Activated T-cell treated with anti-CD3 and anti-CD28 coated beads for 48 hours (primary cell): ENCODE data around the gene SLF2.

Source experiments
- DNase-seq: peaks from one replicate; pipeline ENCODE4 v3.0.0-alpha.2; 2020; ENCODE audit warnings: low read depth

Gene SLF2

DNA sequence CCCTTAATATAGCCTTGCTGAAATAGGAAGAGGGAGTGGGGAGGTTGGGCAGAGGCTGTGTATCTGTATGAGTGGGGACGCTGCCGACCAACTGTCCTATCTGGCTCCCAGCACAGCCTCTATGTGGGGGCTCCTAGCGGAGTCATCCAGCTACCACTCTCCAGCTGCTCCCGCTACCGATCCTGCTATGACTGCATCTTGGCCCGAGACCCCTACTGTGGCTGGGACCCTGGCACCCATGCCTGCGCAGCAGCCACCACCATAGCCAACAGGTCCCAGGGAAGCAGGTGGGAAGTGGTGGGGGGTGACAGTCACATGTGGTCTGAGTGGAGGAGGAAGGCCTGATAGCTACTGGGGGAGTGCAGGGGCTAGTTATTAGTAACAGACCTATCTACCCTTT is 67.9 kb downstream of the SLF2 start:
- DNase-seq, result no peak

DNA sequence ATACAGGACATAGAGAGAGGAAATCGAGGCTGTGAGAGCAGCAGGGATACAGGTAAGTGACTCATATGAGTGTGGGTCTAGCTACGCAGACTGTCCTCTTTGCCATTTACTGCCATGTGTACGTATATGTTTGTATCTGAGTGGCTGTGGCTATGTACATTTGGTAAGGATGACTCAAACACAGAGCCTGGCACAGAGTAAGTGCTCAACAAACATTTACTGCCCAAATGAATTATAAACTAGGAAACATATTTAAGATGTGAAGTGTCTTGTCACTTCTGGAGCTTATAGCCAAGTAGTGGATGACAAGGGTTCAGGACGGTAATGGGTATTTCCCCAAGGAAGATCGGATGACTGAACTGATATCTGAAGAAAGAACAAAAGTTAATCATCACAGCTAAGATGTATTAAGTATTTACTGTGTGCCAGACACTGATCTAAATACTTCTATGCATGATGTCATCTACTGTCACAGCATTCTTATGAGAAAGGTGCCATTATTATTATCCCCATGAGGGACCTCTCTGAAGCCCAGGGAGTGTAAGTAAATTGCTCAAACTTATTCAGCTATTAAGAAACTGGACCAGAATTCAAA is 68.5 kb downstream of the SLF2 start:
- DNase-seq, result no peak

DNA sequence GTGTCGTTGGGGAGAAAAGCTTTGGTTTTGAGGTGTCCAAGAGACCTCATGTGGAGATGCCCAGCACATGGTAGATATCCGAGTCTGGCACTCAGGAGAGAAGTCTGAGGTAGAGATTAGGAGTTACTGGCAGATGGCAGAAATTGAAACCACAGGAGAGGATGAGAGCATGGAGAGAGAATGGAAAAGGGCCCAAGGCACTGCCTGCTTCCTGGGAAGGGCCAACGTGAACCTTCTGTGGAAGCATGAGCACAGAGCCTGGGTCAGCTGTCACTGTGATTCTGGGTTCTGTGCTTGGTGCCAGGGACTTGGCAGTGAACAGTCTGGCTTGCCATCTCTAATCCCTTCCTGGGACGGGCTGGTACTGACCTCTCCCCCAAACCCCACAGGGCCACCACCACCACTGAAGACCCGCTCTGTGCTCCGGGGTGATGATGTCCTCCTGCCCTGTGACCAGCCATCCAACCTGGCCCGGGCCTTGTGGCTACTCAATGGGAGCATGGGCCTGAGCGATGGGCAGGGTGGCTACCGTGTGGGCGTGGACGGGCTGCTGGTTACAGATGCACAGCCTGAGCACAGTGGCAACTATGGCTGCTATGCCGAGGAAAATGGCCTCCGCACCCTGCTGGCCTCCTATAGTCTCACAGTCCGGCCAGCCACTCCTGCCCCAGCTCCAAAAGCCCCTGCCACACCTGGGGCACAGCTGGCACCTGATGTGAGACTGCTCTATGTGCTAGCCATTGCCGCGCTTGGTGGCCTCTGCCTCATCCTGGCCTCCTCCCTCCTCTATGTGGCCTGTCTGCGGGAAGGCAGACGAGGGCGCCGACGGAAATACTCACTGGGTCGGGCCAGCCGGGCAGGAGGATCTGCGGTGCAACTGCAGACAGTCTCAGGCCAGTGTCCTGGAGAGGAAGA is 70.4 kb downstream of the SLF2 start:
- no peak for DNase-seq

DNA sequence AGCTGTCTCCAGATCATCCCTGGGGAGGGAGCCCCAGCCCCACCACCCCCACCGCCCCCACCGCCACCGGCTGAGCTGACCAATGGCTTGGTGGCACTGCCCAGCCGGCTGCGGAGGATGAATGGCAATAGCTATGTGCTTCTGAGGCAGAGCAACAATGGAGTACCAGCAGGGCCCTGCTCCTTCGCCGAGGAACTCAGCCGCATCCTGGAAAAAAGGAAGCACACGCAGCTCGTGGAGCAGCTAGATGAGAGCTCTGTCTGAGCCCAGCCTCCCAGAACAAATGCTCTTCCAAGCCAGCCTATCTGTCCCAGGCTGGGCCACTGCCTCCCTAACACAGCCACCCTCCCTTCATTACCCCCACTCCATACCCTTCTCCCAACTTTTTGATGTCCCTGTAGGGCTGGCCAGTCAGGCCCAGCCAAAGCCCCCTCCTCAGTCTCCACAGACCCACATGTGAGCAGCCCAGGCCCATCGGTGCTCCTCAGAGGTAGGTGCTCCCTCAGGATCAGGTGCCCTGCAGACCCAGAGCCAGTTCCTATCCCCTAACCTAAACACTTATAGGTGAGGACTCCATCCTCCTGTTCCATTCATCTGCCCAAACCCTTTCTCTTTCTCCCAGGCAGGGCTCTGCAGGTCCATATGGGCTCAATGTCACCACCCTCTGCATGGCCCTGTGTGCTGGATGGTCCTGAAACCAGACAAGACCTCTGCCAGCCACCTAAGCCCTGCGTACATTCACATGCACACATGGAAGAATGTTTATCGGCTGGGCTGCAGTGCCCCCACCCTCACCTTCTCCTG is 71.3 kb downstream of the SLF2 start:
- no peak for DNase-seq

DNA sequence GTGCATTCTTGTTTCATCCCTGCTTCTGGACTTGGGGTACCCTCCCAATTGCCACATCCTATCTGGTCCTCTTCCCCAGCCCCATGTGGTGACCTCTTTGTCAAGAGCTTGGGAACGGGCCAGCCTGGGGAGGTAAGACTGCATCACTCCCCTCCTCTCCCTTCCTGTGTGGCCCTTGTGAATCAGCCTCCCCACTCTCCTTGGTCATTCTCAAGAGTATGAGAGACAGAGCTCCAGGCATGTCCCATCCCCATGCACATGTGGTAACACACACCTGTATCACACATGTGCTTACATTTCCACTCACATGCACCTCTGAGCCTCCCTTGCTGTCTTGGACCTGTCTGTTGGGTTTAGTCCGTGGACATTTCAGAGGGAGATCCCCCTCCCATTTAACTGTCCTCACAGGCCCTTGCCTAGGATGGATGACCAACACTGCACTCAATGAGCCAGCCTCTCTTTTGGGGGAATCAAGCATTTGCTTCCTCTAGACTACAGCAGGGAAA is 72.0 kb downstream of the SLF2 start:
- DNase-seq, result no peak

DNA sequence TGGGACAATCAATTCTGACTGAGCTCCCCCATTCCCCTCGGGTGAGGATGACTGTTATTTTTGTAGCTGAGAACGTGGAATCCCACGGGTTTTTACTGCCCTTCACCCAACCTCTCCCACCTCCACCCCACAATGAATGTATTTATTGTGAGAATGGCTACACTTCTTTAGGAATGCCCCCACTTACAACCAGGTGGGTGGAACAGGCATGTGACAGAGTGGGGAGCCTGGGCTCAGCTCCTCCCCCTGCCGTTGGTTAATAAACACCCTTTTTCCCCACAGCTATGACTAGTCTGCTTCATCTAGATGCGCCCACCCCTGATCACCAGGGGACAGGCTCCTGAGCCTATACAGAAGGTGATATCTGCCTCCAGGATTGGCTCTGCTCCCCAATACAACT is 72.6 kb downstream of the SLF2 start:
- DNase-seq, result no peak

DNA sequence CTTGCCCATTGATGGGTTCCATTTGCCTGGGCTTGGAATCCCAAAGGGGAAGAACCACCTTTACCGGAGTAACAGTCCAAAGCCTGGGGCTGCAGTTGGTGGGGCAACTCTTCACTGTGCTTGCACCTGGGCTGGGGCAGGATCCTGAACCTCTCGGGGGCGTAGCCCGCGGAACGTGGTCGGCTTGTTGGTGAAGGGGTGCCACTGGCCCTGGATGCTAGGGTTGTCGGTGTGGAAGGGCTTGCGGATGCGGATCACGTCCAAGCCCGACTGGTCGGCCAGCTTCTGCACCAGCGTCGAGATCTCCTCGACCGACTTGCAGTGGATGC is 73.8 kb downstream of the SLF2 start:
- DNase-seq, result no peak

DNA sequence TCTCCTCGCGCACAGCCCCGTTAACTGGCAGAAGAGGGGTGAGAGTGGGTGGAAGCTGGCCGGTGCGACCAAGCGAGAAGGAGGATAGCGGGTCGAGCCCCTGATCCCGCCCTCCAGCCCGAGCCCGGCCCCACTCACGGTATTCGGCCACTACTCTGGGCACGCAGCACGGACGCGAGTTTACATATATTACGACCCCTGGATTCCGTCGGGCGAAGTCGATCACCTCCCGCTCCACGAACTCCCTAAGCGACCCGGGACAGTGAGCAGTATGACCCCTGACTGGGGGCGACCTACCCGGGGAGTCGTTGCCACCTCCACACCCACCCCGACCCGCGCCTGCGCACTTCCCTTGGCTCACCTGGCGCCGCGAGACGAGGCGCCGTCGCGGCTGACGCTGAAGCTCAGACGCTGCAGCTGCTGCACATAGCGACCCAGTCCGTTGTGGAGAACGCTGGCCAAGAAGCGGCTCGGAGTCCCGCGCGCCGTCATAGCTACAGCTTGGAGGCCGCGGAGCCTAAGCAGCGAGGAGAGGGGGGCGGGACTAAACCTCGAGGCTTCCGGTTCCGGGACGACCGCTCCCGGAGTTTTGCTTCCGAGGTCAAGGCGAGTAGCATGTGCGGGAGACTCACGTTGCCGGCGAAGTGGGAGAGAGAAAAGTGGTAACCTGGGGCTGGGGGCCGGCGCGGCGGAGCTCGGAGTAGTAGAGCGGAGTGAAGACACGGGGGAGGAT is 74.4 kb downstream of the SLF2 start, which contains the start of the genes MRPL43 and TWNK:
Gene MRPL43 (minus strand): TSS at position 546 of the 733 bp plus-strand sequence. CDS start 54 bp downstream, at position 492.
Gene TWNK (plus strand): TSS at position 592 of the 733 bp plus-strand sequence. CDS start 668 bp downstream, outside the sequence.
- DNase-seq, result peak; percentile 77

DNA sequence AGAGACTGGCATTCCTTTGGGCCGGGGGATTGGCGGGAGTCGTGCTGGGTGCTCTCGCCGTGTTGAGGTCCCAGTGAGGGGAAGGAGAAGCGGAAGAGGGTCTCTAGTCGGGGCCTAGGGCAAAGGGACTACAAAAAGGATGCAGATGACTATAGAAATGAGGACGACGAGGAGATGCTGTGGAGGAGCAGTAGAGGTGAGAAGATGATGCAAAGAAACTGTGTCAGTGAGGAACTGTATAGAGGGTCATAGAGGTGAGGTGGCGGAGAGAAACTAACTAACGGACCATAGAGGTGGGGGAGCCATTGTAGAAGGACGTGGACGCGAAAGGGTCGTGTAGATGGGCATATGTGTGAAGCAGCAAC is 74.9 kb downstream of the SLF2 start:
- no peak for DNase-seq

DNA sequence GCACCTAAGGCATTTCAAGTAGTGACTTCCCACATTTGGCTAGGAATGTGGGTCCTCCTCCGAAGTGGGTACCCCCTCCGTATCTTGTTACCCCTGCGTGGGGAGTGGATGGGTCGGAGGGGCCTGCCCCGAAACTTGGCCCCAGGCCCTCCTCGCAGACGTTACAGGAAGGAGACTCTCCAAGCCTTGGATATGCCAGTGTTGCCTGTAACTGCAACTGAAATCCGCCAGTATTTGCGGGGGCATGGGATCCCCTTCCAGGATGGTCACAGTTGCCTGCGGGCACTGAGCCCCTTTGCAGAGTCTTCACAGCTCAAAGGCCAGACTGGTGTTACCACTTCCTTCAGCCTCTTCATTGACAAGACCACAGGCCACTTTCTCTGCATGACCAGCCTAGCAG is 75.4 kb downstream of the SLF2 start:
- DNase-seq, result no peak

DNA sequence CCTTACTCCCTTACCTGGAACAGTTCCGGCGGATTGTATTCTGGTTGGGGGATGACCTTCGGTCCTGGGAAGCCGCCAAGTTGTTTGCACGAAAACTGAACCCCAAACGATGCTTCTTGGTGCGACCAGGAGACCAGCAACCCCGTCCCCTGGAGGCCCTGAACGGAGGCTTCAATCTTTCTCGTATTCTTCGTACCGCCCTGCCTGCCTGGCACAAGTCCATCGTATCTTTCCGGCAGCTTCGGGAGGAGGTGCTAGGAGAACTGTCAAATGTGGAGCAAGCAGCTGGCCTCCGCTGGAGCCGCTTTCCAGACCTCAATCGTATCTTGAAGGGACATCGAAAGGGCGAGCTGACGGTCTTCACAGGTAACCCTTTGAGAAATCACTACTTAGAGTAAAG is 76.3 kb downstream of the SLF2 start:
- DNase-seq, result no peak

DNA sequence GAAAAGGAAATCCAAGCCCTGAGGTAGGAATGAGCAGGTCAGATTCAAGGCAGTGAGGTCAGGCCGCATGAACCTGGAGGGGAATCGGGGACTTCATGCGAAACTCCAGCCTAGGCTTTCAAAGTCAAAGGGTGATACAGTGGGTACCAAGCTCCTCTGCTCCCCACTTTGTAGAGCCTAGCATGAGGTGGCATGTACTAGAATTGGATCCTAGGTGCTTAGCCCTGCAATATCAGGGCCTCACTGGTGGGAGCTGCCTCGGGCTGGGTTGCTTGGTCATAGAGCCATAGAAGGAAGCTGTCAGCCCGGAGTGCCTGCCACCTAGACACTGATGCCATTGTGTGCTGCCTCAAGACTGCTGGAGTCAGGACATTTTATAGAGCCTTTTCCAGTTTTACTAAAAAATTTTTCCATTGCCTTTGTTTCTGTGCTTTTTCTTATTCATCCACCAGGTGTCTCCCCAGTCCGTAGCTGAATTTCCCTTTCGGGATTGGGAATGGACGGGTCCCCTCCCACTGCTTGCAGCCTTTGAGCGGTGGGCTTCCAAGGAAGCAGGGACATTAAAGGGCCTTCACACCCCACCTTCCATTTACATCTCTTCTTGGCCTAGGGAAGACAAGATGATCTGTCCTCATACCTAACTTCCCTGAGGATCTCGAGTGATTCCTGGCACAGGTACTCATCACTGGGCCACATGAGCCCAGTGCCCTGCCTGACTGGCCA is 81.4 kb downstream of the SLF2 start:
- no peak for DNase-seq

DNA sequence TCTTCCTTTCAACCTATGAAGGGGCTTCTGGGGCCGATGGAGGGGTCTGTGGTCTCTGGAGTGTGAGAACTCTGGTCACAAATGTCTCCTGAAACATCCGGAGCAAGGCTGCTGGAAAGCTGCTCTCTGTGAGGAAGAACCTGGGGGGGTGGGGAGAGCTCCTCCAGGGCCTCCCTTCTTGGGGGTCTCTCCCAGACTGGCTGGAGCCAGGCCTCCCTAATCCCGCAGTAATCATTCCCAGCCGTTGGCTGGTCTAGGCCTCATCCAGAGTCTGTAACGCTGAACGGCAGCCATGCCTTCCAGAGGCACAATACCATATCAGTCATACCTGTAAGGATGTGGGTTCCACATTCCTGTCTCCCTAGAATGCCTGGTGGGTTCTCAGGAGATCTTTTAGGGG is 82.4 kb downstream of the SLF2 start:
- no peak for DNase-seq

DNA sequence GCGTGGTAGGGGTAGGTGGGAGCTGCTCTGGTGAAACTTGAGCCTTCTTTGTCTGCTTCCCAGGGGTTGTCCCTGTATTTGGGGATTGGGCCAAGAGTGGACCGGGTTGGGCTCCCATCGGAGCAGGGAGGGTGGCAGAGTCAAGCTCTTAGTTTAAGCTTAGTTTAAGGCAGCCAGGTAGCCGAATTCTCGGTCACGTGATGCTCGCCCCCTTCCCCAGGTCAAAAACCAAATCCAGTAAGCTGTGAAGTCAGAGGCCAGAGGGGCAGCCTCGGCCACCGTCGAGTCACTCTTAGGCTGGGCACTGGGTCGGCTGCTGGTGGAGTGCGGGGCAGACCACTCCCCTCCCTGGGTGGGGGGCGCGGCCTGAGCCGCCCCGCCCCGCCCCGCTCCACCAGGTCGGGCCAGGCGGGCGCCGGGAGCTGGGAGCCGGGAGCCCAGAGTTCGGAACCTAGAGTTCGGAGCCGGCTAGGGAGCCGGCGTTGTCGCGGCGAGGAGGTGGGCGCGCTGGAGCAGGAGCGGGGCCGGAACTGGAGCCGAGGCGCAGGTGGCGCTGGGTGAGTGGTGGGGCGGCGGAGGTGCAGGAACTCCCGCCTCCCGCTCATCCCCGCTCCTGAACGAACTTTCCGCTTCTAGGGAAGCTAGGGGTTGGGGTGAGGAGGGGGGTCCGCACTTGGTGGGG is 84.1 kb downstream of the SLF2 start:
- DNase-seq, result peak; percentile 37

DNA sequence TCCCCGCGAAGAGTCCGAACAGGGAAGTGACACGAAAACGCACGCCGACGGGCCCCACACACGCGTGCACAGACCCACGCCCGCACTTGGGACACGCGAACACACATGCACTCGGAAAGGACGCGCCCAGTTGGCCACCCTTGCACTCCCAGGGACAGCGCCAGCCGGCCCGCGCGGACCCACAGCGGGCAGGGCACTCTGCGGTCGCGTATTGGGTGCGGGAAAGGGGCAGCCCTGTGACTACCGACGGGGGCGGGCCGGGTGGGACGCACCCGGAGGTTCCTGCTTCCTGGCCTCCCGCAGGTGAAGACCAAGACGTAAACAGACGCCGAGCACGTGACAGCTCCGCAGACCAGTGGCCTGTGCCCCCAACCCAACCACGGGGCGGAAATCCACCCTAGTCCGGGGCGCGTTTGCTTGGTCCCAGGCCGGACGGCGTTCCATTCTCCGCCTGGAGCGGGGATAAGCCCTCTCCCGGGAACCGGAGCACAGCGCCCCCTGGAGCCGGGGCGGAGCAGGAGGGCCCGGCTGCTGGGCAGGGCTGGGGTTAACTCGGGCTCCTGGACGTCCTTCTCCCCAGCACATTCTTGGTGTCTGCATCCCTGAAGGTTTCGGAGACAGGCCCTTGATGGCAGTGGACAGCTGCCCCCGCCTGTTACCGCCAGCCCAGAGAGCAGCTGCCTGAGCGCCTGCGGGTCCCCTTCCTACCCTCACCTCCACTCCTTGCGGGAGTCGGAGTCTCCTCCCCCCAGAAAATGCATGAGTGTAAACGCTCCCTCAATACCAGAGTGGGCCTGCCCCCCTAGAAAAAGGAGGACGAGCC is 84.8 kb downstream of the SLF2 start:
- DNase-seq, result peak; percentile 68

DNA sequence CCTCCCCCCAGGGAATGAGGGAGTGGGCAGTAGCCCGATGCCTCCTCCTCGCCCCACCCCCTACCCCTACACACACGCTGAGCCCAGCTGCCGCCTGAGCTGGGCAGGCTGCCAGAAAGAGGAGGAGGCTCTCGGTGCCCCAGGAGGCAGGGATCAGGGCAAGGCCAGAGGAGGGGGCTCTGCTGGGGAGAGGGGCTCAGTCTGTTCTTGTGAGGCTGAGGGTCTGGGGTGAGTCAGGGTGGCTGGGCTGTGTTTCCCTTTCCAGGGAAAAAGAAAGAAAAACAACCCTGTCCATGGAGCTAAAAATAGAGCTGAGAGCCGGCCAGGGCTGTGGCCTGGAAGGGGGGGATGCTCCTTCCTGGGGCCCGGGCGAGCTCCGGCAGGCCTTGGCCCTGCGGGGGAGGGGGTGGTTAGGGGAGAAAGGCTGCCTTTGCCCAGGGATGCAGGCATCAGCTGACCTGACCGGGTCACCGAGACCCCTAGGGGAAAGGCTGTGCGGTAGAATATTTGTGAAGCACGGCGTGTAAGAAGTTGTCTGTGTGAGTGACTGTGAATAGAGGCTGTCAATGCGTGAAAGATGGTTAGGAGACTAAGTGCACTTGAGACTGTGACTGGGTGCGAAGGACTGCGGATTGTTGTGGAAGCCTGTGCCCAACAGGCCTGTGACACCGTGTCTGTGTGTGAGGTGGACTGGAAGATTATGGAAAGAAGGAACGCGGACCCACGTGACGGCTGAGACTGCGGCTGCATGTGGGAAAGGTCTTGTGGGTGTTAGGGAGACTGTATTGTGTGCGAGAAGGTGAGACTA is 85.6 kb downstream of the SLF2 start:
- peak; percentile 59 for DNase-seq

DNA sequence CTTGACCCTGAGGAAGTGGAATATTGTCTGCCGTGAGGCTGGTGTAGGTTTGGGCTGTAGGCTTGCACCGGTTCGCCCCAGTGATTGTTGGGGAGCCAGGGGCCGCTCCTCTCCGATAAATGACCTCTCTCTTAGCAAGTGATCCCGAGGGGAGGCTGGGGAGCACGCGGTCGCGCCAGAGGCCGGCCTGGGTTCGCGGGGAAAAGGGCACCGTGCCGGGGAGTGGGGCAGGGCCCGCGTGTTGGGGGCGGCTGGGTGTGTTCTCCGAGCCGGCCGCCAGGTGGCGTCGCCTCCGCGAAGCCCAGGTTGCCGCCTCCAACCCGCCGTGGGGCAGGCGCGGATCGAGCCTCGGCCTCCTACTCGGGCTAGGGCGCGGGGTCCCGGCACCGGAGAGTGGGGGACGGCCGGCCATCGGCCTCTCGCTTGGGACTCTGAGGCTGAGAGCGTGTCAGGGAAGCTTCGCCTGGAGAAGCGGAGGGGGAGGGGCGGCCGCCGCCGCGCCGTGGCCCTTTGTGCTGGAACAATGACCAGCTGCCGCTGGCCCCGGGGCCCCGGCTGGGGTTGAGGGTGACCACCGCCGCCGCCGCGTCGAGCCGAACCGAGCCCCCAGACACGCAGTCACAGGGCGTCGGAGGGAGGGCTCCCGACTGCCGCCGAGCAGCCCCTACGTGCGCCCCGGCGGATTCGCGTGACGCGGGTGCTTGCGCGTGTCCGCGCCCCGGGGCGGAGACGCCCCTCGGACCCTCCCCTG is 86.4 kb downstream of the SLF2 start:
- DNase-seq, result peak; percentile 75

DNA sequence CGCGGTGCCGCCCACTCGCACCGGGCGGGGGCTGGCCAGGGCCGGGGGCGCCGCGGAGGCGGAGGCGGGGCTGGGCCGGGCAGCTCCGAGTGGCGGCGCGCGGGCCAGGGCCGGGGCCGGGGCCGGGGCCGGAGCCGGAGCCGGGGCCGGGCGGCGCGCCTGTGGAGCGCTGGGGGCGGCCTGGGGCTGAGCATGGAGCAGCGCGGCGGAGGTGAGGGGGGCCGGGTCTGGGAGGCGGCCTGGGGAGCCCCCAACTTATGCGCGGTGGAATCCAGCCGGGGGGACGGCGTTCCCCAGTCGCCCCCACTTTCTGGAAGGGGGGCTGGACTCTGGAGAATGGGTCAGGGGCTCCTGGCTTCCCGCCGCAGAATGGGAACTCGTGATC is 87.0 kb downstream of the SLF2 start, which contains the start of gene LZTS2:
Gene LZTS2 (plus strand): TSS at position 67 of the 385 bp plus-strand sequence. CDS start 2,731 bp downstream, outside the sequence.
- no peak for DNase-seq
